ENCODE results near the gene GLIPR1L2.
"Not testable (repeated sequence)": the region's sequence is repeated elsewhere in the genome, so short reads cannot be mapped to it uniquely, and the experiment has no call there.

The GLIPR1L2 gene

GRCh38 chr12:75428767-75429166 is 37.9 kb downstream of the GLIPR1L2 start:
- TF ChIP-seq CTCF (conservative IDR thresholded peaks at IDR 0.05): no peak
- no peak overlapping the region for H3K27ac ChIP-seq

- H3K27ac ChIP-seq: no peak overlapping the region
- no peak for TF ChIP-seq CTCF (conservative IDR thresholded peaks at IDR 0.05)
Measured at GRCh38 chr12:75432924-75433323, 42.0 kb downstream of the GLIPR1L2 start.

GRCh38 chr12:75437564-75437963 is 46.7 kb downstream of the GLIPR1L2 start:
- TF ChIP-seq CTCF (conservative IDR thresholded peaks at IDR 0.05): no peak
- H3K27ac ChIP-seq: no peak overlapping the region

- H3K27ac ChIP-seq: no peak overlapping the region
- TF ChIP-seq CTCF (conservative IDR thresholded peaks at IDR 0.05): no peak
Measured at GRCh38 chr12:75438059-75438754, 47.3 kb downstream of the GLIPR1L2 start.

- no peak for TF ChIP-seq CTCF (conservative IDR thresholded peaks at IDR 0.05)
- no peak overlapping the region for H3K27ac ChIP-seq
Measured at GRCh38 chr12:75439048-75439447, 48.2 kb downstream of the GLIPR1L2 start.

GRCh38 chr12:75439930-75440329 is 49.0 kb downstream of the GLIPR1L2 start:
- no peak overlapping the region for H3K27ac ChIP-seq
- no peak for TF ChIP-seq CTCF (conservative IDR thresholded peaks at IDR 0.05)

GRCh38 chr12:75441687-75442449 is 51.0 kb downstream of the GLIPR1L2 start:
- H3K27ac ChIP-seq: not testable (repeated sequence)

GRCh38 chr12:75442454-75442853 is 51.6 kb downstream of the GLIPR1L2 start:
- not testable (repeated sequence) for H3K27ac ChIP-seq
